HepG2 (cell line): ENCODE data around the gene KIAA0232. TPM values are rescaled to one million over a fixed set of nuclear protein-coding genes. Genes with fewer than 3 reads are reported as not detected.

ENCODE experiments used
- BORCS8-MEF2B ChIP-seq: sonication (generic); formaldehyde crosslinking; IDR thresholded peaks from 2 replicates; pipeline ENCODE4 v1.8.0; 2022; ENCODE audit warnings: mild to moderate bottlenecking, missing genetic modification reagents
- HNRNPLL ChIP-seq: fragments of 200-400 bp; formaldehyde crosslinking; IDR thresholded peaks from 2 replicates; pipeline ENCODE4 v1.6.1; 2017; ENCODE audit warnings: mild to moderate bottlenecking, low read depth, low read length; ENCODE audit not compliant: poor library complexity, severe bottlenecking
- KAT8 ChIP-seq: IDR thresholded peaks from 2 replicates; pipeline ENCODE4 v1.6.1; 2016; ENCODE audit warnings: missing genetic modification reagents, missing compliant biosample characterization
- KDM1A ChIP-seq: IDR thresholded peaks from 2 replicates; pipeline ENCODE4 v1.6.1; 2016; ENCODE audit warnings: missing compliant biosample characterization
- KDM4B ChIP-seq: sonication (generic); formaldehyde crosslinking; IDR thresholded peaks from 2 replicates; pipeline ENCODE4 v1.4.0; 2020; ENCODE audit warnings: missing genetic modification reagents
- MIER3 ChIP-seq: IDR thresholded peaks from 2 replicates; pipeline ENCODE4 v1.6.1; 2016; ENCODE audit warnings: missing compliant biosample characterization, borderline replicate concordance
- NR2F1 ChIP-seq, 2 experiments: fragments of 450-650 bp in 1 of 2; formaldehyde crosslinking in 1 of 2; IDR thresholded peaks; 2 replicates each; pipeline versions ENCODE4 v1.5.0 to v1.6.1; 2016 to 2020; ENCODE audit warnings: mild to moderate bottlenecking in 1 of 2, missing compliant biosample characterization in 1 of 2, missing genetic modification reagents in 1 of 2, moderate library complexity in 1 of 2
- NR2F6 ChIP-seq, 2 experiments: IDR thresholded peaks; 2 replicates each; pipeline ENCODE4 v1.6.1; 2016; ENCODE audit warnings: antibody characterized with exemption in 1 of 2, mild to moderate bottlenecking in 1 of 2
- SIX4 ChIP-seq: sonication (generic); formaldehyde crosslinking; IDR thresholded peaks from 2 replicates; pipeline ENCODE4 v1.4.0; 2020; ENCODE audit warnings: missing genetic modification reagents
- SOX13 ChIP-seq, 3 experiments: fragments of 450-650 bp in 1 of 3; sonication (generic) in 1 of 3; formaldehyde crosslinking in 1 of 3; IDR thresholded peaks in 2 of 3; conservative IDR thresholded peaks in 1 of 3; 2 replicates each; pipeline versions ENCODE4 v1.5.0 to v1.6.1; 2016 to 2020; ENCODE audit warnings: antibody characterized with exemption in 1 of 3, mild to moderate bottlenecking in 1 of 3, missing compliant biosample characterization in 1 of 3, missing genetic modification reagents in 1 of 3, moderate library complexity in 1 of 3
- ZBTB42 ChIP-seq: sonication (generic); formaldehyde crosslinking; IDR thresholded peaks from 2 replicates; pipeline ENCODE4 v1.5.0; 2020; ENCODE audit warnings: mild to moderate bottlenecking, missing genetic modification reagents
- ZNF431 ChIP-seq: sonication (generic); formaldehyde crosslinking; IDR thresholded peaks from 2 replicates; pipeline ENCODE4 v1.9.0; 2022; ENCODE audit warnings: missing genetic modification reagents, low read depth, mild to moderate bottlenecking, borderline replicate concordance
- ZSCAN29 ChIP-seq: sonication (generic); formaldehyde crosslinking; conservative IDR thresholded peaks from 2 replicates; pipeline ENCODE4 v1.4.0; 2020; ENCODE audit warnings: mild to moderate bottlenecking, missing genetic modification reagents
- polyA plus RNA-seq, 8 experiments: library from polyadenylated mRNA; depleted of rRNA in 3 of 8; stranded (reverse) in 7 of 8; unstranded in 1 of 8; fragments of >200 nt; fragmentation: Illumina TruSeq in 4 of 8; extraction: Trizol in 4 of 8; gene quantifications; 2 replicates each; pipeline versions ENCODE4 v1.2.1 to v1.2.3, GENCODE V29; 2011 to 2016; ENCODE audit warnings: low read depth in 4 of 8, missing spikeins in 1 of 8, mixed read lengths in 1 of 8; ENCODE audit not compliant: insufficient read depth in 1 of 8
- total RNA-seq, 5 experiments: library from RNA; depleted of rRNA; stranded (reverse); fragments of >200 nt; fragmentation: Illumina TruSeq; extraction: Trizol; gene quantifications; 2 replicates each; pipeline ENCODE4 v1.2.3, GENCODE V29; 2016; ENCODE audit warnings: low read depth in 1 of 5
- TF ChIP-seq, protein P1 (sequence below): IDR thresholded peaks from 2 replicates; pipeline ENCODE4 v1.6.1; 2012; ENCODE audit warnings: low read depth, low read length, improper control_type of control experiment
- TF ChIP-seq, protein P2 (sequence below): sonication (generic); formaldehyde crosslinking; IDR thresholded peaks from 2 replicates; pipeline ENCODE4 v1.4.0; 2020; ENCODE audit warnings: mild to moderate bottlenecking, low read depth, missing genetic modification reagents
- TF ChIP-seq, protein P3 (sequence below): sonication (generic); formaldehyde crosslinking; IDR thresholded peaks from 2 replicates; pipeline ENCODE4 v1.8.0; 2022; ENCODE audit warnings: missing genetic modification reagents, mild to moderate bottlenecking, moderate library complexity, borderline replicate concordance
- TF ChIP-seq, protein P4 (sequence below): sonication (generic); formaldehyde crosslinking; IDR thresholded peaks from 2 replicates; pipeline ENCODE4 v1.4.0; 2020; ENCODE audit warnings: missing genetic modification reagents

Gene KIAA0232
- total and polyA plus RNA-seq, 2 of the 13 experiments (the other 11 are each of a cell fraction or from before 2014, with no cell fraction given) = 7.8 to 17.1 TPM

DNA sequence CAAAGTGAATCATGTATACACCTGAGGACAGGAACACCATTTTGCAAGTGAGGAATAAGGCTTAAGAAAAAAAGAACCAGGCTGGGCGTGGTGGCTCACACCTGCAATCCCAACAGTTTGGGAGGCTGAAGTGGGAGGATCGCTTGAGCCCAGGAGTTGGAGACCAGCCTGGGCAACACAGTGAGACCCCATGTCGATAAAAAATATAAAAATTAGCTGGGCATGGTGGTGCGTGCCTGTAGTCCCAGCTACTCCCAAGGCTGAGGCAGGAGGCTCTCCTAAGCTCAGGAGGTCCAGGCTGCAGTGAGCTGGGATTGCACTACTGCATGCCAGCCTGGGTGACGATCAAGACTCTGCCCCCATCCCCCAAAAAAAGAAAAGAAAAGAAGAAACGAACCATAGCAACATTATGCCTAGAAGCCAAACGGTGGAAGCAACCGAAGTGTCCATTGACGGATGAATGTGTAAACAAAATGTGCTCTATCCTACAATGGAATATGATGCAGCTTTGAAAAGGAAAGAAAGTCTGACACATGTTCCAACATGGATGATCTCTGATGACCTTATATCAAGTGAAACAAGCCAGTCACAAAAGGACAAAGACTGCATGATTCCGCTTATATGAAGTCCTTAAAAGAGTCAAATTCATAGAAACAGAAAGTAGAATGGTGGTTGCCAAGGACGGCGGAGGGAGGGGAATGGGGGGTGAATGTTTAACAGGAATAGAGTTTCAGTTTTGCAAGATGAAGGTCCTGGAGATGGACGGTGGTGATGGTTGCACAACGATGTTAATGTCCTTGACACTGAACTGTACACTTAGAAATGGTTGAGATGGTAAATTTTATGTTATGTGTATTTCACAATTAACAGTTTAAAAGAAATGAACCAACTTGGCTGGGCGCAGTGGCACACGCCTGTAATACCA, 8.6 kb upstream of the KIAA0232 start (continued):
- TF ChIP-seq MIER3 (CRISPR knock-in tag) = peak; percentile 91; the same call in 1 of the 2 replicates
- no peak for TF ChIP-seq ZBTB42 (CRISPR knock-in tag)
- TF ChIP-seq, protein P1, sequence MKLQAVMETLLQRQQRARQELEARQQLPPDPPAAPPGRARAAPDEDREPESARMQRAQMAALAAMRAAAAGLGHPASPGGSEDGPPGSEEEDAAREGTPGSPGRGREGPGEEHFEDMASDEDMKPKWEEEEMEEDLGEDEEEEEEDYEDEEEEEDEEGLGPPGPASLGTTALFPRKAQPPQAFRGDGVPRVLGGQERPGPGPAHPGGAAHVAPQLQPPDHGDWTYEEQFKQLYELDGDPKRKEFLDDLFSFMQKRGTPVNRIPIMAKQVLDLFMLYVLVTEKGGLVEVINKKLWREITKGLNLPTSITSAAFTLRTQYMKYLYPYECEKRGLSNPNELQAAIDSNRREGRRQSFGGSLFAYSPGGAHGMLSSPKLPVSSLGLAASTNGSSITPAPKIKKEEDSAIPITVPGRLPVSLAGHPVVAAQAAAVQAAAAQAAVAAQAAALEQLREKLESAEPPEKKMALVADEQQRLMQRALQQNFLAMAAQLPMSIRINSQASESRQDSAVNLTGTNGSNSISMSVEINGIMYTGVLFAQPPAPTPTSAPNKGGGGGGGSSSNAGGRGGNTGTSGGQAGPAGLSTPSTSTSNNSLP = peak; percentile 80
- peak; percentile 80 for TF ChIP-seq KAT8 (CRISPR knock-in tag)
- TF ChIP-seq, protein P2, sequence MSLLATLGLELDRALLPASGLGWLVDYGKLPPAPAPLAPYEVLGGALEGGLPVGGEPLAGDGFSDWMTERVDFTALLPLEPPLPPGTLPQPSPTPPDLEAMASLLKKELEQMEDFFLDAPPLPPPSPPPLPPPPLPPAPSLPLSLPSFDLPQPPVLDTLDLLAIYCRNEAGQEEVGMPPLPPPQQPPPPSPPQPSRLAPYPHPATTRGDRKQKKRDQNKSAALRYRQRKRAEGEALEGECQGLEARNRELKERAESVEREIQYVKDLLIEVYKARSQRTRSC (CRISPR knock-in tag) = no peak
- TF ChIP-seq ZSCAN29 (CRISPR knock-in tag) = 0 out of 2 replicates have a peak, but pooled peaks have one; percentile 31
- peak; percentile 83 for TF ChIP-seq SIX4 (CRISPR knock-in tag)
- TF ChIP-seq, protein P3, sequence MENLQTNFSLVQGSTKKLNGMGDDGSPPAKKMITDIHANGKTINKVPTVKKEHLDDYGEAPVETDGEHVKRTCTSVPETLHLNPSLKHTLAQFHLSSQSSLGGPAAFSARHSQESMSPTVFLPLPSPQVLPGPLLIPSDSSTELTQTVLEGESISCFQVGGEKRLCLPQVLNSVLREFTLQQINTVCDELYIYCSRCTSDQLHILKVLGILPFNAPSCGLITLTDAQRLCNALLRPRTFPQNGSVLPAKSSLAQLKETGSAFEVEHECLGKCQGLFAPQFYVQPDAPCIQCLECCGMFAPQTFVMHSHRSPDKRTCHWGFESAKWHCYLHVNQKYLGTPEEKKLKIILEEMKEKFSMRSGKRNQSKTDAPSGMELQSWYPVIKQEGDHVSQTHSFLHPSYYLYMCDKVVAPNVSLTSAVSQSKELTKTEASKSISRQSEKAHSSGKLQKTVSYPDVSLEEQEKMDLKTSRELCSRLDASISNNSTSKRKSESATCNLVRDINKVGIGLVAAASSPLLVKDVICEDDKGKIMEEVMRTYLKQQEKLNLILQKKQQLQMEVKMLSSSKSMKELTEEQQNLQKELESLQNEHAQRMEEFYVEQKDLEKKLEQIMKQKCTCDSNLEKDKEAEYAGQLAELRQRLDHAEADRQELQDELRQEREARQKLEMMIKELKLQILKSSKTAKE (CRISPR knock-in tag) = peak; percentile 81; the same call in 1 of the 2 replicates
- TF ChIP-seq, protein P4, sequence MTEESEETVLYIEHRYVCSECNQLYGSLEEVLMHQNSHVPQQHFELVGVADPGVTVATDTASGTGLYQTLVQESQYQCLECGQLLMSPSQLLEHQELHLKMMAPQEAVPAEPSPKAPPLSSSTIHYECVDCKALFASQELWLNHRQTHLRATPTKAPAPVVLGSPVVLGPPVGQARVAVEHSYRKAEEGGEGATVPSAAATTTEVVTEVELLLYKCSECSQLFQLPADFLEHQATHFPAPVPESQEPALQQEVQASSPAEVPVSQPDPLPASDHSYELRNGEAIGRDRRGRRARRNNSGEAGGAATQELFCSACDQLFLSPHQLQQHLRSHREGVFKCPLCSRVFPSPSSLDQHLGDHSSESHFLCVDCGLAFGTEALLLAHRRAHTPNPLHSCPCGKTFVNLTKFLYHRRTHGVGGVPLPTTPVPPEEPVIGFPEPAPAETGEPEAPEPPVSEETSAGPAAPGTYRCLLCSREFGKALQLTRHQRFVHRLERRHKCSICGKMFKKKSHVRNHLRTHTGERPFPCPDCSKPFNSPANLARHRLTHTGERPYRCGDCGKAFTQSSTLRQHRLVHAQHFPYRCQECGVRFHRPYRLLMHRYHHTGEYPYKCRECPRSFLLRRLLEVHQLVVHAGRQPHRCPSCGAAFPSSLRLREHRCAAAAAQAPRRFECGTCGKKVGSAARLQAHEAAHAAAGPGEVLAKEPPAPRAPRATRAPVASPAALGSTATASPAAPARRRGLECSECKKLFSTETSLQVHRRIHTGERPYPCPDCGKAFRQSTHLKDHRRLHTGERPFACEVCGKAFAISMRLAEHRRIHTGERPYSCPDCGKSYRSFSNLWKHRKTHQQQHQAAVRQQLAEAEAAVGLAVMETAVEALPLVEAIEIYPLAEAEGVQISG (CRISPR knock-in tag) = peak; percentile 26; the same call in 1 of the 2 replicates
- TF ChIP-seq NR2F6 (IDR thresholded peaks at IDR 0.05) = peak; percentile 74
- peak; percentile 86; the same call in 1 of the 2 replicates for TF ChIP-seq NR2F6 (CRISPR knock-in tag; IDR thresholded peaks at IDR 0.05)
- TF ChIP-seq NR2F1 (CRISPR knock-in tag; IDR thresholded peaks at IDR 0.05) = peak in 1 of 2 experiments; percentile 39; a peak in 1 of 4 replicates
- peak; percentile 49; the same call in 1 of the 2 replicates for TF ChIP-seq KDM1A (CRISPR knock-in tag)
- TF ChIP-seq KDM4B (CRISPR knock-in tag) = peak; percentile 69; the same call in 1 of the 2 replicates
- TF ChIP-seq BORCS8-MEF2B = no peak
- no peak for TF ChIP-seq HNRNPLL
- TF ChIP-seq ZNF431 = 0 out of 2 replicates have a peak, but pooled peaks have one; percentile 64
- no peak for TF ChIP-seq SOX13 (IDR thresholded peaks at IDR 0.05)
- TF ChIP-seq SOX13 (CRISPR knock-in tag; conservative IDR thresholded peaks at IDR 0.05 in 1 of 2, IDR thresholded peaks at IDR 0.05 in 1 of 2) = peak in 1 of 2 experiments; percentile 85; a peak in 2 of 4 replicates
